H1 (cell line): ENCODE data around the gene AFAP1L1. TPM values are rescaled to one million over a fixed set of nuclear protein-coding genes. Genes with fewer than 3 reads are reported as not detected.
A peak's percentile ranks its signal among the peaks of the same experiment; 100 is the strongest.

Source experiments
- CTCF ChIA-PET: fragments of 300-600 bp; sonication (Branson Sonifier 250); formaldehyde crosslinking; loops from one replicate; lab custom pipeline; 2021; ENCODE audit not compliant: partially characterized antibody; lab: Charles Lee
- POLR2A ChIA-PET: fragments of 300-600 bp; sonication (Branson Sonifier 250); formaldehyde crosslinking; loops from one replicate; lab custom pipeline; 2021; ENCODE audit warnings: inconsistent platforms; ENCODE audit not compliant: partially characterized antibody; lab: Charles Lee
- DNase-seq, 2 experiments: peaks; one replicate each; pipeline versions ENCODE4 v3.0.0 to v3.0.0-alpha.2; 2010 to 2022; ENCODE audit warnings: low spot score in 2 of 2, low read depth in 1 of 2, mixed read lengths in 1 of 2
- FAIRE-seq: peaks from 2 replicates; lab custom pipeline; 2011; peaks lifted over from hg19 to GRCh38; lab: Jason Lieb, UNC
- H2AFZ ChIP-seq: 2 replicates; pipeline ENCODE4 v1.8.1; 2012; ENCODE audit warnings: low read length, inconsistent platforms
- H2AK5ac ChIP-seq: 2 replicates; pipeline ENCODE4 v1.6.1; 2013; ENCODE audit warnings: low read depth, low read length
- H2BK120ac ChIP-seq: replicated peaks from 2 replicates; pipeline ENCODE3; 2013; ENCODE audit warnings: low read depth, low read length, inconsistent platforms
- H2BK12ac ChIP-seq: 2 replicates; pipeline ENCODE4 v1.6.1; 2013; ENCODE audit warnings: low read depth, low read length
- H2BK15ac ChIP-seq: 2 replicates; pipeline ENCODE4 v1.6.1; 2013; ENCODE audit warnings: low read length
- H2BK20ac ChIP-seq: 2 replicates; pipeline ENCODE4 v1.6.1; 2013; ENCODE audit warnings: low read length
- H2BK5ac ChIP-seq: 2 replicates; pipeline ENCODE4 v1.6.1; 2013; ENCODE audit warnings: low read depth, low read length
- H3K14ac ChIP-seq: 2 replicates; pipeline ENCODE4 v1.6.1; 2013; ENCODE audit warnings: inconsistent platforms; ENCODE audit not compliant: insufficient read length
- H3K18ac ChIP-seq: 2 replicates; pipeline ENCODE4 v1.6.1; 2013; ENCODE audit warnings: low read length; ENCODE audit errors: extremely low read depth
- H3K23ac ChIP-seq: 2 replicates; pipeline ENCODE4 v1.6.1; 2013; ENCODE audit warnings: inconsistent platforms; ENCODE audit not compliant: insufficient read length
- H3K23me2 ChIP-seq: 2 replicates; pipeline ENCODE4 v1.6.1; 2013; ENCODE audit warnings: low read depth, low read length
- H3K27ac ChIP-seq: 2 replicates; pipeline ENCODE4 v1.6.1; 2011; ENCODE audit warnings: low read depth, low read length, inconsistent platforms
- H3K27me3 ChIP-seq, 4 experiments: replicated peaks in 1 of 4; 1 replicate in 1 of 4; 2 replicates in 3 of 4; pipeline versions ENCODE4 v1.6.1 to v1.8.1; 2011 to 2013; ENCODE audit warnings: low read length in 3 of 4, mild to moderate bottlenecking in 3 of 4, inconsistent platforms in 2 of 4, mixed read lengths in 2 of 4, moderate library complexity in 1 of 4; ENCODE audit not compliant: control insufficient read depth in 3 of 4, insufficient read depth in 3 of 4; ENCODE audit errors: extremely low read depth in 1 of 4
- H3K36me3 ChIP-seq, 4 experiments: 2 replicates each; pipeline versions ENCODE4 v1.6.1 to v1.8.1; 2011 to 2013; ENCODE audit warnings: mild to moderate bottlenecking in 4 of 4, low read length in 3 of 4, moderate library complexity in 2 of 4, control low read depth in 1 of 4, inconsistent platforms in 1 of 4; ENCODE audit not compliant: insufficient read depth in 4 of 4, control insufficient read depth in 2 of 4
- H3K4ac ChIP-seq: replicated peaks from 2 replicates; pipeline ENCODE3; 2013; ENCODE audit warnings: low read length, low read depth, mixed read lengths, inconsistent platforms; ENCODE audit not compliant: insufficient read length
- H3K4me1 ChIP-seq, 4 experiments: replicated peaks in 1 of 4; 1 replicate in 1 of 4; 2 replicates in 3 of 4; pipeline versions ENCODE4 v1.6.1 to v1.8.1; 2011 to 2013; ENCODE audit warnings: low read length in 3 of 4, inconsistent platforms in 2 of 4, mixed read lengths in 1 of 4; ENCODE audit not compliant: insufficient read depth in 4 of 4, control insufficient read depth in 3 of 4
- H3K4me2 ChIP-seq, 2 experiments: 2 replicates each; pipeline versions ENCODE4 v1.6.1 to v1.8.1; 2011 to 2013; ENCODE audit warnings: low read depth in 2 of 2, low read length in 2 of 2, control low read depth in 1 of 2, inconsistent platforms in 1 of 2, mild to moderate bottlenecking in 1 of 2; ENCODE audit not compliant: insufficient read depth in 1 of 2
- H3K4me3 ChIP-seq, 4 experiments: fragments of 200-600, 300-600 bp in 1 of 4; sonication (generic), shearing (Covaris generic), sonication (Bioruptor Twin) in 1 of 4; 2 replicates each; pipeline versions ENCODE4 v1.5.1 to v1.8.1; 2011 to 2016; ENCODE audit warnings: low read length in 4 of 4, low read depth in 3 of 4, control low read depth in 2 of 4, inconsistent platforms in 2 of 4, mild to moderate bottlenecking in 2 of 4, mixed read lengths in 1 of 4, moderate library complexity in 1 of 4; ENCODE audit not compliant: insufficient read depth in 2 of 4; ENCODE audit errors: extremely low read depth in 1 of 4
- H3K56ac ChIP-seq: replicated peaks from 2 replicates; pipeline ENCODE3; 2013; ENCODE audit warnings: low read depth, mild to moderate bottlenecking, mixed read lengths, low read length, inconsistent platforms; ENCODE audit not compliant: insufficient read length
- H3K79me1 ChIP-seq: 2 replicates; pipeline ENCODE4 v1.6.1; 2013; ENCODE audit warnings: low read depth, low read length, control low read depth
- H3K79me2 ChIP-seq, 2 experiments: 2 replicates each; pipeline versions ENCODE4 v1.6.1 to v1.8.1; 2012 to 2013; ENCODE audit warnings: low read length in 2 of 2, mild to moderate bottlenecking in 2 of 2, inconsistent platforms in 1 of 2; ENCODE audit not compliant: insufficient read depth in 2 of 2, control insufficient read depth in 1 of 2
- H3K9ac ChIP-seq, 4 experiments: replicated peaks in 1 of 4; 1 replicate in 1 of 4; 2 replicates in 3 of 4; pipeline versions ENCODE4 v1.6.1 to v1.8.1; 2011 to 2013; ENCODE audit warnings: low read depth in 3 of 4, low read length in 3 of 4, control low read depth in 2 of 4, mild to moderate bottlenecking in 2 of 4, moderate library complexity in 2 of 4, inconsistent platforms in 1 of 4; ENCODE audit errors: extremely low read depth in 1 of 4
- H3K9me3 ChIP-seq, 2 experiments: 2 replicates each; pipeline versions ENCODE4 v1.6.1 to v1.8.1; 2012 to 2013; ENCODE audit warnings: mild to moderate bottlenecking in 2 of 2, moderate library complexity in 2 of 2, control low read depth in 1 of 2, inconsistent platforms in 1 of 2, low read depth in 1 of 2, low read length in 1 of 2, mixed read lengths in 1 of 2; ENCODE audit not compliant: insufficient read depth in 2 of 2
- H4K20me1 ChIP-seq, 2 experiments: replicated peaks in 1 of 2; 2 replicates each; pipeline versions ENCODE3 to v1.8.1; 2011 to 2013; ENCODE audit warnings: inconsistent platforms in 2 of 2, low read length in 2 of 2, mild to moderate bottlenecking in 1 of 2; ENCODE audit not compliant: insufficient read depth in 2 of 2, control insufficient read depth in 1 of 2
- H4K5ac ChIP-seq: 2 replicates; pipeline ENCODE4 v1.6.1; 2013; ENCODE audit warnings: low read length, low read depth, mixed read lengths, inconsistent platforms; ENCODE audit not compliant: insufficient read length
- H4K8ac ChIP-seq: 2 replicates; pipeline ENCODE4 v1.8.0; 2013; ENCODE audit warnings: mild to moderate bottlenecking, moderate library complexity, low read length, inconsistent platforms; ENCODE audit not compliant: insufficient read depth; ENCODE audit errors: extremely low read depth
- H4K91ac ChIP-seq: replicated peaks from 2 replicates; pipeline ENCODE3; 2013; ENCODE audit warnings: low read length, mixed read lengths, inconsistent platforms; ENCODE audit not compliant: insufficient read length
- EZH2 ChIP-seq: fragments of 200-600 bp; sonication (generic); IDR thresholded peaks from 2 replicates; pipeline ENCODE4 v1.7.1; 2012; ENCODE audit warnings: low read depth, mild to moderate bottlenecking, moderate library complexity, low read length, inconsistent platforms; ENCODE audit not compliant: severe bottlenecking
- GABPA ChIP-seq: IDR thresholded peaks from 2 replicates; pipeline ENCODE4 v1.6.1; 2011; ENCODE audit warnings: mild to moderate bottlenecking, low read length, moderate library complexity, borderline replicate concordance; ENCODE audit not compliant: insufficient read depth
- NANOG ChIP-seq: IDR thresholded peaks from 2 replicates; pipeline ENCODE4 v1.6.1; 2011; ENCODE audit warnings: low read length, low read depth, mild to moderate bottlenecking, inconsistent platforms; ENCODE audit not compliant: insufficient read depth, poor library complexity, severe bottlenecking
- NRF1 ChIP-seq: IDR thresholded peaks from 2 replicates; pipeline ENCODE4 v1.6.1; 2011; ENCODE audit warnings: mild to moderate bottlenecking, low read depth, low read length, improper control_type of control experiment
- POLR2AphosphoS5 ChIP-seq: IDR thresholded peaks from 2 replicates; pipeline ENCODE4 v1.6.1; 2011; ENCODE audit warnings: low read depth, low read length
- RAD21 ChIP-seq, 2 experiments: IDR thresholded peaks in 1 of 2; conservative IDR thresholded peaks in 1 of 2; 2 replicates each; pipeline ENCODE4 v1.6.1; 2011; ENCODE audit warnings: low read depth in 2 of 2, low read length in 2 of 2, improper control_type of control experiment in 1 of 2, inconsistent platforms in 1 of 2, mild to moderate bottlenecking in 1 of 2, moderate library complexity in 1 of 2
- RBBP5 ChIP-seq: IDR thresholded peaks from 2 replicates; pipeline ENCODE4 v1.7.1; 2012; ENCODE audit warnings: low read depth, mild to moderate bottlenecking, inconsistent platforms, low read length, moderate library complexity, borderline replicate concordance
- RFX5 ChIP-seq: IDR thresholded peaks from 2 replicates; pipeline ENCODE4 v1.6.1; 2011; ENCODE audit warnings: low read depth, low read length, improper control_type of control experiment, borderline replicate concordance
- RNF2 ChIP-seq: fragments of 200-900, 300-1000 bp; sonication (generic); IDR thresholded peaks from 2 replicates; pipeline ENCODE4 v1.7.1; 2016; ENCODE audit warnings: borderline replicate concordance, low read depth, mild to moderate bottlenecking, antibody characterized with exemption, low read length; ENCODE audit not compliant: poor library complexity, severe bottlenecking; ENCODE audit errors: missing control alignments
- WGBS, 2 experiments: shearing (Covaris generic) in 1 of 2; methylation state at CpG; one replicate each; pipeline versions ENCODE4 v1.1.6 to v1.1.7; 2013 to 2015; ENCODE audit warnings: low lambda C conversion rate in 2 of 2, mixed read lengths in 2 of 2, inconsistent platforms in 1 of 2, low coverage in 1 of 2, missing lambda C conversion rate in 1 of 2; ENCODE audit not compliant: insufficient replicate concordance in 2 of 2, insufficient coverage in 1 of 2, insufficient read length in 1 of 2; ENCODE audit errors: extremely low coverage in 1 of 2, missing lambda C conversion rate in 1 of 2; 5-methylcytosine and 5-hydroxymethylcytosine counted together
- polyA plus RNA-seq, 7 experiments: library from polyadenylated mRNA; depleted of rRNA in 3 of 7; stranded (reverse) in 5 of 7; unstranded in 2 of 7; fragments of >200 nt in 5 of 7; fragments of 200-250 nt in 2 of 7; gene quantifications; 1 replicate in 5 of 7; 2 replicates in 1 of 7; 4 replicates in 1 of 7; pipeline versions ENCODE4 v1.2.1 to v1.2.3, GENCODE V29; 2011 to 2013; ENCODE audit warnings: missing spikeins in 2 of 7, mixed read lengths in 2 of 7
- total RNA-seq: library from RNA; stranded (reverse); fragmentation: NEBNext Ultra II Directional; extraction: Animal tissue kit (Norgen Biotek cat#: 25700); gene quantifications from 2 replicates; pipeline ENCODE4 v1.2.1, GENCODE V29; 2021
- TF ChIP-seq, protein P1 (sequence below), 3 experiments: IDR thresholded peaks; 1 replicate in 2 of 3; 2 replicates in 1 of 3; pipeline versions ENCODE4 v1.5.1 to v1.6.1; 2011; ENCODE audit warnings: low read length in 3 of 3, mild to moderate bottlenecking in 3 of 3, inconsistent platforms in 2 of 3, low read depth in 1 of 3, moderate library complexity in 1 of 3; ENCODE audit not compliant: insufficient read depth in 1 of 3; ENCODE audit errors: control extremely low read depth in 1 of 3

AFAP1L1 gene
- total and polyA plus RNA-seq, 2 of the 8 experiments (the other 6 are each of a cell fraction or from before 2014, with no cell fraction given): 0.79 to 4.7 TPM

DNA sequence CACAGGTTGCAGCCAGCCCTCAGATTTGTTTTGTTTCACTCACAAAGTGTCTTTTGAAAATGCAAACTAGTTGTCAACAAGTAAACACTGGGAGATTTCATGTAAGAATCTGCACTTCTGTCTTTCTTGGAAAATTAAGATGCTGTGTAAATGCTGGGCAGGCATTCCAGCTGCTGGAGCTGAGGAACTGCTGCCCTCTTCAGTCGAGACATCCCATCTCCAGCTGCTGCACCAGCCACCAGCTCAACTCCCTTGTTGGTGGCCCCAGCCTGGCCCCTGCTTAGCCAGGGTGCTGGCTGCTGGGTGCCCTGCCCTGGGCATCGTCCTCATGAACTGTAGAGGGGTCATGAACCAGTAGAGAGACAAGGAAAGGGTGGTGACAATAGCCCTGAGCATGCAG lies 33.1 kb upstream of the AFAP1L1 start:
- H2AK5ac ChIP-seq: no peak overlapping the region
- FAIRE-seq (no peak), DNase-seq (no peak)
- H2BK5ac ChIP-seq: no peak overlapping the region
- H2BK15ac ChIP-seq: no peak overlapping the region
- H4K5ac ChIP-seq: no peak overlapping the region
- H3K4me2 ChIP-seq: no peak overlapping the region
- H3K27me3 ChIP-seq: no peaks in the 10 kb centered on the region; a peak in 1 of 7 replicates
- no peak overlapping the region for H2BK20ac ChIP-seq
- H4K8ac ChIP-seq: peak overlapping the region; percentile 60; the same call in 1 of the 2 replicates
- H3K23ac ChIP-seq: no peak overlapping the region
- ChIA-PET POLR2A (no interaction called here), CTCF (interaction anchor here (0.6 to 7.1 kb wide), 14 partner anchors 10 to 107 kb away, joined by 3 to 99 read pairs (median 10); partner anchors contain the start of gene ABLIM3)
- H3K9ac ChIP-seq: no peak overlapping the region
- no peak overlapping the region for H2AFZ ChIP-seq
- H3K23me2 ChIP-seq: no peaks in the 10 kb centered on the region
- no peak overlapping the region for H3K56ac ChIP-seq
- no peak overlapping the region for H2BK120ac ChIP-seq
- 38% methylated on average over 2 of the region's 2 CpGs; no CpG with 5 or more reads in 1 of the 2 experiments for whole genome bisulfite sequencing, 2 experiments
- no peak overlapping the region for H2BK12ac ChIP-seq
- H3K4ac ChIP-seq: no peak overlapping the region
- no peak overlapping the region for H3K14ac ChIP-seq
- no peaks in the 10 kb centered on the region for H3K9me3 ChIP-seq
- H3K79me2 ChIP-seq: no peaks in the 10 kb centered on the region
- H3K4me3 ChIP-seq: no peak overlapping the region
- no peak overlapping the region for H3K27ac ChIP-seq
- no peak overlapping the region for H4K91ac ChIP-seq
- no peaks in the 10 kb centered on the region for H3K36me3 ChIP-seq
- no peaks in the 10 kb centered on the region for H3K79me1 ChIP-seq
- no peak overlapping the region for H3K18ac ChIP-seq
- H4K20me1 ChIP-seq: no peaks in the 10 kb centered on the region
- no peaks in the 10 kb centered on the region for H3K4me1 ChIP-seq
- no peak for TF ChIP-seq GABPA
- no peak for TF ChIP-seq RNF2
- no peak for TF ChIP-seq NANOG
- no peak for TF ChIP-seq EZH2
- TF ChIP-seq NRF1: no peak
- TF ChIP-seq, protein P1, sequence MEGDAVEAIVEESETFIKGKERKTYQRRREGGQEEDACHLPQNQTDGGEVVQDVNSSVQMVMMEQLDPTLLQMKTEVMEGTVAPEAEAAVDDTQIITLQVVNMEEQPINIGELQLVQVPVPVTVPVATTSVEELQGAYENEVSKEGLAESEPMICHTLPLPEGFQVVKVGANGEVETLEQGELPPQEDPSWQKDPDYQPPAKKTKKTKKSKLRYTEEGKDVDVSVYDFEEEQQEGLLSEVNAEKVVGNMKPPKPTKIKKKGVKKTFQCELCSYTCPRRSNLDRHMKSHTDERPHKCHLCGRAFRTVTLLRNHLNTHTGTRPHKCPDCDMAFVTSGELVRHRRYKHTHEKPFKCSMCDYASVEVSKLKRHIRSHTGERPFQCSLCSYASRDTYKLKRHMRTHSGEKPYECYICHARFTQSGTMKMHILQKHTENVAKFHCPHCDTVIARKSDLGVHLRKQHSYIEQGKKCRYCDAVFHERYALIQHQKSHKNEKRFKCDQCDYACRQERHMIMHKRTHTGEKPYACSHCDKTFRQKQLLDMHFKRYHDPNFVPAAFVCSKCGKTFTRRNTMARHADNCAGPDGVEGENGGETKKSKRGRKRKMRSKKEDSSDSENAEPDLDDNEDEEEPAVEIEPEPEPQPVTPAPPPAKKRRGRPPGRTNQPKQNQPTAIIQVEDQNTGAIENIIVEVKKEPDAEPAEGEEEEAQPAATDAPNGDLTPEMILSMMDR (IDR thresholded peaks at IDR 0.05; ENCODE audit: control extremely low read depth in 1 of 3, insufficient read depth in 1 of 3, low read depth in 1 of 3, low read length in 3 of 3): peak; percentile 9 to 27 (median 16); a peak in 3 of 4 replicates
- TF ChIP-seq RBBP5: no peak
- TF ChIP-seq RAD21 (IDR thresholded peaks at IDR 0.05 in 1 of 2, conservative IDR thresholded peaks at IDR 0.05 in 1 of 2; ENCODE audit: low read depth in 2 of 2, low read length in 2 of 2): peak; percentile 35 to 39; a peak in 3 of 4 replicates
- TF ChIP-seq RFX5: no peak
- no peak for TF ChIP-seq POLR2AphosphoS5
